ENCODE results near the gene RAB3C. TPM values are rescaled to one million over a fixed set of nuclear protein-coding genes. Genes with fewer than 3 reads are reported as not detected.
"Not testable (repeated sequence)": the region's sequence is repeated elsewhere in the genome, so short reads cannot be mapped to it uniquely, and the experiment has no call there.

Gene RAB3C
- total RNA-seq, 1 experiment from 2014 or later: not detected

- DNase-seq (ENCODE audit: low read depth); in situ Hi-C loops (cut with HindIII; ENCODE audit: low pct_unique_long_range_greater_than_20kb, low sequenced_read_pairs): not testable (repeated sequence)
Measured at GRCh38 chr5:58710425-58710824, 127.5 kb downstream of the RAB3C start.

DNA sequence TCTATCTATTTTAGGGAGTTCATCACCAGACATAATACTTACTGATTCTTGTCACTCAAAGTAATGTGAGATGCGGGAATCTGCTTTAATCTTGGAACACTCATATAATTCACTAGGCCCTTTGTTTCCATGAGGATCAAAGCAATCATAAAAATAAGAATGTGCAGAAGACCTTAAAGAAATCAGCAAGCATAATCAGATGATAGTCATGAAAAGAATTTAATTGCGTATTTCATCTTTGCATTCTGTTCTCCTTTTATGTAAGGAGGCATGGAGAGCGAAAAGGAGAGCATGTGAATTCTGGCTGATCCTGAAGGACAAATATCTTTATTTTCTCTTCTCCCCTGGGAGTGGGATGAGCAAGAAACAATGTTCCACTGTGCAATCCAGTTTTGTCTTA, 128.0 kb downstream of the RAB3C start:
- DNase-seq (ENCODE audit: low read depth): no peak
- in situ Hi-C loops (cut with HindIII; ENCODE audit: low pct_unique_long_range_greater_than_20kb, low sequenced_read_pairs): no loop called here

DNA sequence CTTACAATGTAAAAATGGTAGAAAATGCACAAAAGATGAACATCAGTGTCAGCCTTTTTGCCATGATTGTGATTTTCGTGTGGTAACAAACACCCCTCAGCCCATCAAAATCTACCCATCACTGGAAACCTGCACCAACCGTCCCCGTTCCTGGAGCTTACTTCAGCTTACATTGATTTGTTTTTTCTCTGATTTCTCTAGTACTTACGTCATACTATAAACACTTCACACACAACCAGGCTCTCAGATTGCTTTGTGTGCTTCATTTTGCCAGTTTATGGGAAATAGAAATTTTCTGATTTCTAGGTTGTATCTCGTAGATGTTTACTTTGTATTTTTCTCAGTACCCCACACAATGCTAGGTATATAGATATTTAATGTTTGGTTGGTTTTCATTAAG, 129.1 kb downstream of the RAB3C start:
- in situ Hi-C loops (cut with HindIII; ENCODE audit: low pct_unique_long_range_greater_than_20kb, low sequenced_read_pairs): no loop called here

GRCh38 chr5:58714046-58714445, 131.2 kb downstream of the RAB3C start:
- in situ Hi-C loops (cut with HindIII; ENCODE audit: low pct_unique_long_range_greater_than_20kb, low sequenced_read_pairs): no loop called here

More for the DNA sequence above, 129.1 kb downstream of the RAB3C start:
- no peak for DNase-seq (ENCODE audit: low read depth)

GRCh38 chr5:58715997-58716656, 133.3 kb downstream of the RAB3C start:
- DNase-seq (ENCODE audit: low read depth): no peak
- in situ Hi-C loops (cut with HindIII; ENCODE audit: low pct_unique_long_range_greater_than_20kb, low sequenced_read_pairs): no loop called here

More at GRCh38 chr5:58714046-58714445, 131.2 kb downstream of the RAB3C start:
- DNase-seq (ENCODE audit: low read depth): no peak

- no peak for DNase-seq (ENCODE audit: low read depth)
- in situ Hi-C loops (cut with HindIII; ENCODE audit: low pct_unique_long_range_greater_than_20kb, low sequenced_read_pairs): no loop called here
Measured at GRCh38 chr5:58716713-58717112, 133.8 kb downstream of the RAB3C start.

GRCh38 chr5:58717303-58718007, 134.6 kb downstream of the RAB3C start:
- in situ Hi-C loops (cut with HindIII; ENCODE audit: low pct_unique_long_range_greater_than_20kb, low sequenced_read_pairs): no loop called here

DNA sequence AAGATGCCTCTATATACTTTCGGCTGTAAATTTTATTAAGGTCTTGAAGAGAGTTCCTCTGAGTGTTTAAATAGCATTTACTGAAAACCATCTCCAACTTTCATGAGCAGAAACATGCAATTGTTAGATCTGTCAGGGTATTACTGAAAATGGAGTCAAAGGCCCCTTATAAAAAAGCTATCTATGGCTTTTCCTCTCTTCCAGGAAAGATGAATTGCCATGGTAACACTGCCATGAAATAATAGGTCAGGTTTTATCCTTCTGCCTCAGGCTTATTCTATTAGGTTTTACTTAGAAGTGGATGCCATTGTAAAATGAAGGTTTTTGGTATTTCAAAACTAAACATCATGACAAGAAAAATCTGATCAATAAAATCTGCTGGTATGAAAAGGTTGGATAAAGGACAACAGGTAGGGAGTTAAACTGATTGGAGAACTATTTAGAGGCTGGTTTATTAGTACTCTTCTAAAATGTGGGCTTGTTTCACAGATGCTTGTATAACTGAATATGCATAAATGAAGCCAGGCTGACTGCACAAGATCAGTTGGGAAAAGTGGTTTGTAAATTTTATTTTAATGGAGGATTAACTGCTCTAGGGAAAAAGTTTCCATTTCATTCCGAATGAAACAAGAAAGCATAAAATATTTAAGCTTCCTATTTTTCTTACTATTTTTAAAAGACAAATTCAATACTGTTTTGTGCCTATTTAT, 135.5 kb downstream of the RAB3C start:
- in situ Hi-C loops (cut with HindIII; ENCODE audit: low pct_unique_long_range_greater_than_20kb, low sequenced_read_pairs): no loop called here
- no peak for DNase-seq (ENCODE audit: low read depth)

More at GRCh38 chr5:58717303-58718007, 134.6 kb downstream of the RAB3C start:
- no peak for DNase-seq (ENCODE audit: low read depth)

- in situ Hi-C loops (cut with HindIII; ENCODE audit: low pct_unique_long_range_greater_than_20kb, low sequenced_read_pairs): no loop called here
- DNase-seq (ENCODE audit: low read depth): no peak
Measured at GRCh38 chr5:58722160-58722559, 139.3 kb downstream of the RAB3C start.

- DNase-seq (ENCODE audit: low read depth): no peak
- in situ Hi-C loops (cut with HindIII; ENCODE audit: low pct_unique_long_range_greater_than_20kb, low sequenced_read_pairs): no loop called here
Measured at GRCh38 chr5:58724992-58725391, 142.1 kb downstream of the RAB3C start.

GRCh38 chr5:58731641-58732040, 148.8 kb downstream of the RAB3C start:
- no peak for DNase-seq (ENCODE audit: low read depth)
- in situ Hi-C loops (cut with HindIII; ENCODE audit: low pct_unique_long_range_greater_than_20kb, low sequenced_read_pairs): no loop called here

GRCh38 chr5:58735637-58736036, 152.8 kb downstream of the RAB3C start:
- in situ Hi-C loops (cut with HindIII; ENCODE audit: low pct_unique_long_range_greater_than_20kb, low sequenced_read_pairs): no loop called here
- no peak for DNase-seq (ENCODE audit: low read depth)

GRCh38 chr5:58736214-58736613, 153.3 kb downstream of the RAB3C start:
- DNase-seq (ENCODE audit: low read depth): no peak
- in situ Hi-C loops (cut with HindIII; ENCODE audit: low pct_unique_long_range_greater_than_20kb, low sequenced_read_pairs): no loop called here

DNA sequence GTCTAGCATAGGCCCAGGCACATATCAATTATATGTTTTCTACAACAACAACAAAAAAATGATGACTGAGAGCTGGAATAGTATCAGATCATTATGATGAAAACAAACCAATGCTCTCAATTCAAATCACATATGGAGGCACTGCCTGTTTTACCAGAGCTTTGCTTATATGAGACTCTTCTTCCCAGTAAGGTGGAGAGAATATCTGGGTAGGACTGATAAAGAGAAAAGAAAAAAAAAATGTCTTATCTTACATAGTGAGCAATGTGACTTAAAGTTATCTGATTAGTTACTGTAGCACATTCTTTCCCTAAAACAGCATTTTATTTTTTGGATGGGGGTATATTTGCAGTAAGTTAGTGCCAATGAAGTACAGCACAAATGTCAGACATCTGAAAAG, 154.8 kb downstream of the RAB3C start:
- in situ Hi-C loops (cut with HindIII; ENCODE audit: low pct_unique_long_range_greater_than_20kb, low sequenced_read_pairs): no loop called here
- DNase-seq (ENCODE audit: low read depth): no peak

- in situ Hi-C loops (cut with HindIII; ENCODE audit: low pct_unique_long_range_greater_than_20kb, low sequenced_read_pairs): no loop called here
- DNase-seq (ENCODE audit: low read depth): no peak
Measured at GRCh38 chr5:58738336-58738735, 155.5 kb downstream of the RAB3C start.

- in situ Hi-C loops (cut with HindIII; ENCODE audit: low pct_unique_long_range_greater_than_20kb, low sequenced_read_pairs): no loop called here
- no peak for DNase-seq (ENCODE audit: low read depth)
Measured at GRCh38 chr5:58739051-58739450, 156.2 kb downstream of the RAB3C start.

DNA sequence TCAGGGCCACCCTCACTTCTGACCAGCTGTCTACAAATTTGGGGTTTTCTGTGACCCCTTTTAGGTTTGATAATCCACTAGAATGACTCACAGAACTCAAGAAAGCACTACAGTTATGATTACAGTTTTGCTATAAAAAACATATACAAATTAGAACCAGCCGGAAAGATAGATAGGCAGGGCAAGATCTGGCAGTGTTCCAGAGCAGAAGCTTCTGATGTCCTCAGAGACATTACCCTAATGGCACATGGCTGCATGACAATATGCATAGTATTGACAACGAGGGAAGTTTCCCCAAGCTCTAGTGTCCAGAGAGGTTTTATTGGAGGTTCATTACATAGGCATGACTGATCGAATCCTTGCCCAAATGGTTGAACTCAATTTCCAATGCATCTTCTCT, 158.1 kb downstream of the RAB3C start:
- DNase-seq (ENCODE audit: low read depth): no peak
- in situ Hi-C loops (cut with HindIII; ENCODE audit: low pct_unique_long_range_greater_than_20kb, low sequenced_read_pairs): no loop called here

DNA sequence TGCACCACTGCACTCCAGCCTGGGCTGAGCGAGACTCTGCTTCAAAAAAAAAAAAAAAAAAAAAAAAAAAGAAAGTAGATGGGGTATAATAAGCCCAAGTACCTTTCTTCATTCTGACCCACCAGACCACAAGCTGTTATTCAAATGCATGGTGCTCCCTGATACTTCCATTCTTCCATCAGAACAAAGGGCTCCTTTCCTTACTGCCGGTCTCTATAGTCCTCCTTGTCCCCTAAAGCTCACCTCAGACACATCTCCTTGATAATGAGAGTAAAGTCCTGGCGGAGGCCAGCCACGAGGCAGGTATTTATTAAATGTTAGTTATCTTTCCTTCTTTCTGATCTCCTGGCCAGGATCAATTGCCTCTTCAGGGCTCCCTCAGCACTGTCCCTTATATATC, 162.5 kb downstream of the RAB3C start:
- in situ Hi-C loops (cut with HindIII; ENCODE audit: low pct_unique_long_range_greater_than_20kb, low sequenced_read_pairs): no loop called here
- DNase-seq (ENCODE audit: low read depth): no peak

DNA sequence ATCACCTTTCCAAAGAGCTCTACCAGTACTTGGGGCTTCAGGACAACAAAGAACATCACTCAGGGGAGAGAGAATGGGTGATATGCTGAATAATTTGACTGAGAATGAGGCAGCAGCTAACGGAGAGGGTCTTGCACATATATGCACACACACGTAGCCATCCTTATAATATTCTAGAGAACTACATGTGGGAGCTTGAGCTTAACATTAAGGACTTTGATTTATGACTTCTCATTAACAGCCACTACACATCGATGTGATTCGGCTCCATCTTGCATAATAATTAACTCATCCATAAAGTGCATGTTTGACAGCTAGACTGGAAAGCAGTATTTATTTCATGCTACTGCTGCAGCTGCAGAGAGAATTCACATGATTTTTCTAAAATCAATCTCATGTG, 163.4 kb downstream of the RAB3C start:
- DNase-seq (ENCODE audit: low read depth): no peak
- in situ Hi-C loops (cut with HindIII; ENCODE audit: low pct_unique_long_range_greater_than_20kb, low sequenced_read_pairs): no loop called here
